ENCODE data around the gene ALOX15B.

DNA sequence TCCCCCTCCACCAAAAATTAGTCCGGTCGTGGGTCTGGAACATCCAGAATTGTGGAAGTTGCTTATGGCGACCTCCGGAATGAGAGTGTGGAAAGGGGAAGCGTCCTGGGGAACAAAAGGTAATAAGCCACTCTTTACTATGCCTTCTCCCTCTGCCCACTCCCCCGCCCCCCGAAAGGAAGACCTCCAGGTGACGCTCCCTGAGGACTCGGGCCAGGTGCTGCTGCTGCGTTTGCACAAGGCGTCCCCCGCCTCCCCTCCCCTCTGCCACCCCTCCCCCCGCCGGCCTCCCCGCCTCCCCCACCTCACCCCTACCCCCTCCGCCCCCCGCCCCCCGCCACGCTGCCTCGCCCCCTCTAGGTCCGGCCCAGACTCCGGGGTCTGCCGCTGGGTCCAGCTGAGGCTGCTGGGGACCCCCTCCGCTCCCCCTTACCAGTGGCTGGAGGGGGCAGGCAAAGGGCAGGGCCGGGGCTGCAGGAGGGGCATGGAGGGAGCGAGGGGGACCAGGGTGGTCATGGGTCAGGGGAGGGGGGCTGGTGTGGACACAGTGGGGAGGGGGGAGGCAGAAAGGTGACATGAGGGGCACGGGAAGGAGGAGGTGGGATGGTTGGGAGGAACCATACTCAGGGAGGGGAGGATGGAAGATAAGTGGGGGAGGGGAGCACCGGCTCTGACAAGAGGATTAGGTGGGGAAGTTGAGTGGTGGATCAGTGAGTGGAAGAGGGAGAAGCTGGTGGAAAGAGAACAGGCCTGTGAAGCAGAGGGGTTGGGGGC, 25.1 kb downstream of the ALOX15B start:
- TF ChIP-seq, protein P1, sequence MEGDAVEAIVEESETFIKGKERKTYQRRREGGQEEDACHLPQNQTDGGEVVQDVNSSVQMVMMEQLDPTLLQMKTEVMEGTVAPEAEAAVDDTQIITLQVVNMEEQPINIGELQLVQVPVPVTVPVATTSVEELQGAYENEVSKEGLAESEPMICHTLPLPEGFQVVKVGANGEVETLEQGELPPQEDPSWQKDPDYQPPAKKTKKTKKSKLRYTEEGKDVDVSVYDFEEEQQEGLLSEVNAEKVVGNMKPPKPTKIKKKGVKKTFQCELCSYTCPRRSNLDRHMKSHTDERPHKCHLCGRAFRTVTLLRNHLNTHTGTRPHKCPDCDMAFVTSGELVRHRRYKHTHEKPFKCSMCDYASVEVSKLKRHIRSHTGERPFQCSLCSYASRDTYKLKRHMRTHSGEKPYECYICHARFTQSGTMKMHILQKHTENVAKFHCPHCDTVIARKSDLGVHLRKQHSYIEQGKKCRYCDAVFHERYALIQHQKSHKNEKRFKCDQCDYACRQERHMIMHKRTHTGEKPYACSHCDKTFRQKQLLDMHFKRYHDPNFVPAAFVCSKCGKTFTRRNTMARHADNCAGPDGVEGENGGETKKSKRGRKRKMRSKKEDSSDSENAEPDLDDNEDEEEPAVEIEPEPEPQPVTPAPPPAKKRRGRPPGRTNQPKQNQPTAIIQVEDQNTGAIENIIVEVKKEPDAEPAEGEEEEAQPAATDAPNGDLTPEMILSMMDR (IDR thresholded peaks at IDR 0.05; ENCODE audit: insufficient read depth, low read length) = no peak
- TF ChIP-seq, protein P2, sequence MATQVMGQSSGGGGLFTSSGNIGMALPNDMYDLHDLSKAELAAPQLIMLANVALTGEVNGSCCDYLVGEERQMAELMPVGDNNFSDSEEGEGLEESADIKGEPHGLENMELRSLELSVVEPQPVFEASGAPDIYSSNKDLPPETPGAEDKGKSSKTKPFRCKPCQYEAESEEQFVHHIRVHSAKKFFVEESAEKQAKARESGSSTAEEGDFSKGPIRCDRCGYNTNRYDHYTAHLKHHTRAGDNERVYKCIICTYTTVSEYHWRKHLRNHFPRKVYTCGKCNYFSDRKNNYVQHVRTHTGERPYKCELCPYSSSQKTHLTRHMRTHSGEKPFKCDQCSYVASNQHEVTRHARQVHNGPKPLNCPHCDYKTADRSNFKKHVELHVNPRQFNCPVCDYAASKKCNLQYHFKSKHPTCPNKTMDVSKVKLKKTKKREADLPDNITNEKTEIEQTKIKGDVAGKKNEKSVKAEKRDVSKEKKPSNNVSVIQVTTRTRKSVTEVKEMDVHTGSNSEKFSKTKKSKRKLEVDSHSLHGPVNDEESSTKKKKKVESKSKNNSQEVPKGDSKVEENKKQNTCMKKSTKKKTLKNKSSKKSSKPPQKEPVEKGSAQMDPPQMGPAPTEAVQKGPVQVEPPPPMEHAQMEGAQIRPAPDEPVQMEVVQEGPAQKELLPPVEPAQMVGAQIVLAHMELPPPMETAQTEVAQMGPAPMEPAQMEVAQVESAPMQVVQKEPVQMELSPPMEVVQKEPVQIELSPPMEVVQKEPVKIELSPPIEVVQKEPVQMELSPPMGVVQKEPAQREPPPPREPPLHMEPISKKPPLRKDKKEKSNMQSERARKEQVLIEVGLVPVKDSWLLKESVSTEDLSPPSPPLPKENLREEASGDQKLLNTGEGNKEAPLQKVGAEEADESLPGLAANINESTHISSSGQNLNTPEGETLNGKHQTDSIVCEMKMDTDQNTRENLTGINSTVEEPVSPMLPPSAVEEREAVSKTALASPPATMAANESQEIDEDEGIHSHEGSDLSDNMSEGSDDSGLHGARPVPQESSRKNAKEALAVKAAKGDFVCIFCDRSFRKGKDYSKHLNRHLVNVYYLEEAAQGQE (IDR thresholded peaks at IDR 0.05; ENCODE audit: insufficient replicate concordance, low read depth) = no peak
- TF ChIP-seq POLR2AphosphoS5 (IDR thresholded peaks at IDR 0.05; ENCODE audit: low read depth) = no peak
- no peak for TF ChIP-seq SPI1 (IDR thresholded peaks at IDR 0.05; ENCODE audit: borderline replicate concordance, low read depth)
